ENCODE data around the gene ZEB1.

GRCh38 chr10:31578181-31578852, 259.3 kb downstream of the ZEB1 start:
- TF ChIP-seq CTCF (IDR thresholded peaks at IDR 0.05) (no peak), POLR2AphosphoS5 (IDR thresholded peaks at IDR 0.05) (no peak)

Measured in sigmoid colon (tissue), 4 donors.